Measurements from ENCODE around the gene PRDM8.

GRCh38 chr4:80192937-80193336, 4.4 kb upstream of the PRDM8 start:
- TF ChIP-seq, protein P1, sequence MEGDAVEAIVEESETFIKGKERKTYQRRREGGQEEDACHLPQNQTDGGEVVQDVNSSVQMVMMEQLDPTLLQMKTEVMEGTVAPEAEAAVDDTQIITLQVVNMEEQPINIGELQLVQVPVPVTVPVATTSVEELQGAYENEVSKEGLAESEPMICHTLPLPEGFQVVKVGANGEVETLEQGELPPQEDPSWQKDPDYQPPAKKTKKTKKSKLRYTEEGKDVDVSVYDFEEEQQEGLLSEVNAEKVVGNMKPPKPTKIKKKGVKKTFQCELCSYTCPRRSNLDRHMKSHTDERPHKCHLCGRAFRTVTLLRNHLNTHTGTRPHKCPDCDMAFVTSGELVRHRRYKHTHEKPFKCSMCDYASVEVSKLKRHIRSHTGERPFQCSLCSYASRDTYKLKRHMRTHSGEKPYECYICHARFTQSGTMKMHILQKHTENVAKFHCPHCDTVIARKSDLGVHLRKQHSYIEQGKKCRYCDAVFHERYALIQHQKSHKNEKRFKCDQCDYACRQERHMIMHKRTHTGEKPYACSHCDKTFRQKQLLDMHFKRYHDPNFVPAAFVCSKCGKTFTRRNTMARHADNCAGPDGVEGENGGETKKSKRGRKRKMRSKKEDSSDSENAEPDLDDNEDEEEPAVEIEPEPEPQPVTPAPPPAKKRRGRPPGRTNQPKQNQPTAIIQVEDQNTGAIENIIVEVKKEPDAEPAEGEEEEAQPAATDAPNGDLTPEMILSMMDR (IDR thresholded peaks at IDR 0.05; ENCODE audit: poor library complexity) = no peak
- TF ChIP-seq EZH2 (IDR thresholded peaks at IDR 0.05; ENCODE audit: borderline replicate concordance) = no peak
- TF ChIP-seq EZH2phosphoT487 (IDR thresholded peaks at IDR 0.05; ENCODE audit: low read depth, severe bottlenecking, unreplicated experiment) = no peak

Measured in hepatocyte (in vitro differentiated cells).